ENCODE measurements around the gene SLC16A10.

- TF ChIP-seq POLR2AphosphoS5 (IDR thresholded peaks at IDR 0.05; ENCODE audit: low read depth, low read length) (no peak), TAF1 (IDR thresholded peaks at IDR 0.05; ENCODE audit: borderline replicate concordance, low read depth, low read length) (no peak), POLR2A (IDR thresholded peaks at IDR 0.05; ENCODE audit: low read depth, low read length) (no peak)
These were observed 167.5 kb downstream of the SLC16A10 start for GRCh38 chr6:111254779-111255166.

Measured in GM12892 (cell line).